Measurements from ENCODE around the gene BRMS1. TPM values are rescaled to one million over a fixed set of nuclear protein-coding genes. Genes with fewer than 3 reads are reported as not detected.
A peak's percentile ranks its signal among the peaks of the same experiment; 100 is the strongest.

Gene BRMS1
- total RNA-seq, 1 experiment from 2014 or later: 58.1 TPM

DNA sequence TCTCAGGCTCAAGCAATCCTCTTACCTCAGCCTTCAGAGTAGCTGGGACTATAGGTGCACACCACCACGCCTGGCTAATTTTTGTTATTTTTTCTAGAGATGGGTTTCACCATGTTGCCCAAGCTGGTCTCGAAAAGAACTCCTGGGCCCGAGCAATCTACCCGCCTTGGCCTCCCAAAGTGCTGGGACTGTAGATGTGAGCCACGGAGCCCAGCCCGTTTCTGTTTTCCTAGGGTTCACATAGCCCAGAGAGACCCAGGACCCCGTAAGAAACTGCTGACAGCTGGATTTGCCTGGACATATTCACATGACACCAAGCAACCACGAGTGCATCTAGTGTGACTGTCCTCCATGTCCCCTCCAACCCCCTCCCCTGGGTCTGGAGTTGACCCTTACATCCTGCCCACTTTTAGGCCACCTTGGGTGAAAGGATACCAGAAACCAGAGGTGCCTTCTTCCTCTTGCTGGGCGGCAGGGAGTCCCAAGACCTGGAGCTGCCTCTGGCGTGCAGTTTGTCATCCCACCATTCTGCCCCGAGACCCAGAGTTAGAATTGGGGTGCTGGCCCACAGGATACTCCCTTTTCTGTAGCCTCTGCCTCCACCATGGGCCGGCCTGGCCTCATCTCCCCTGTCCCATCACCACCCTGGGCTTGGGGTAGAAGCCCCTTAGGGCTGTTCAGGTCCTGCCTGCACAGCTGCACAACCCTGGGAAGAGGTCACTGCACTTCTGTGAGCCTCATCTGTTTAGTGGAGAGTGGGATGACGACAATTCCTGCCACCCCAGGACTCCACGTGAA is 5.0 kb downstream of the BRMS1 start:
- no peaks in the 10 kb centered on the region for H3K27me3 Mint-ChIP-seq (ENCODE audit: insufficient read depth, unreplicated experiment)
- H3K36me3 Mint-ChIP-seq (ENCODE audit: insufficient read depth, unreplicated experiment): peaks cover 22% of the 10 kb centered on the region
- Histone ChIP-seq H3K4me1 (peaks cover 16% of the 10 kb centered on the region), H3K4me3 (ENCODE audit: low read depth, low read length) (no peak overlapping the region), H3K36me3 (ENCODE audit: control insufficient read depth, insufficient read depth, low read length) (peaks cover 4% of the 10 kb centered on the region), H3K9me3 (no peaks in the 10 kb centered on the region), H3K27me3 (replicated peaks; ENCODE audit: control insufficient read depth, insufficient read depth, low read length) (no peaks in the 10 kb centered on the region)
- CTCF ChIA-PET: interaction anchor here (1.4 kb wide), 1 partner anchor 27 kb away, joined by 3 read pairs; no protein-coding TSS in a partner anchor
- no peak overlapping the region for H3K27ac Mint-ChIP-seq (ENCODE audit: unreplicated experiment)
- BruUV-seq (replicated peaks): no TSS peak
- POLR2A ChIA-PET: no interaction called here
- intact Hi-C loops (cut with micrococcal nuclease; ENCODE audit: unreplicated experiment): no loop called here
- no peaks in the 10 kb centered on the region for H3K9me3 Mint-ChIP-seq (ENCODE audit: unreplicated experiment)
- TF ChIP-seq, protein P1, sequence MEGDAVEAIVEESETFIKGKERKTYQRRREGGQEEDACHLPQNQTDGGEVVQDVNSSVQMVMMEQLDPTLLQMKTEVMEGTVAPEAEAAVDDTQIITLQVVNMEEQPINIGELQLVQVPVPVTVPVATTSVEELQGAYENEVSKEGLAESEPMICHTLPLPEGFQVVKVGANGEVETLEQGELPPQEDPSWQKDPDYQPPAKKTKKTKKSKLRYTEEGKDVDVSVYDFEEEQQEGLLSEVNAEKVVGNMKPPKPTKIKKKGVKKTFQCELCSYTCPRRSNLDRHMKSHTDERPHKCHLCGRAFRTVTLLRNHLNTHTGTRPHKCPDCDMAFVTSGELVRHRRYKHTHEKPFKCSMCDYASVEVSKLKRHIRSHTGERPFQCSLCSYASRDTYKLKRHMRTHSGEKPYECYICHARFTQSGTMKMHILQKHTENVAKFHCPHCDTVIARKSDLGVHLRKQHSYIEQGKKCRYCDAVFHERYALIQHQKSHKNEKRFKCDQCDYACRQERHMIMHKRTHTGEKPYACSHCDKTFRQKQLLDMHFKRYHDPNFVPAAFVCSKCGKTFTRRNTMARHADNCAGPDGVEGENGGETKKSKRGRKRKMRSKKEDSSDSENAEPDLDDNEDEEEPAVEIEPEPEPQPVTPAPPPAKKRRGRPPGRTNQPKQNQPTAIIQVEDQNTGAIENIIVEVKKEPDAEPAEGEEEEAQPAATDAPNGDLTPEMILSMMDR (IDR thresholded peaks at IDR 0.05; ENCODE audit: insufficient read depth in 1 of 2, low read depth in 1 of 2, low read length in 1 of 2, severe bottlenecking in 1 of 2, unreplicated experiment in 1 of 2): no peak
- peaks cover 18% of the 10 kb centered on the region for H3K4me1 Mint-ChIP-seq (ENCODE audit: low read depth, unreplicated experiment)
- DNase-seq: no peak
- H3K4me3 Mint-ChIP-seq (ENCODE audit: unreplicated experiment): no peak overlapping the region

DNA sequence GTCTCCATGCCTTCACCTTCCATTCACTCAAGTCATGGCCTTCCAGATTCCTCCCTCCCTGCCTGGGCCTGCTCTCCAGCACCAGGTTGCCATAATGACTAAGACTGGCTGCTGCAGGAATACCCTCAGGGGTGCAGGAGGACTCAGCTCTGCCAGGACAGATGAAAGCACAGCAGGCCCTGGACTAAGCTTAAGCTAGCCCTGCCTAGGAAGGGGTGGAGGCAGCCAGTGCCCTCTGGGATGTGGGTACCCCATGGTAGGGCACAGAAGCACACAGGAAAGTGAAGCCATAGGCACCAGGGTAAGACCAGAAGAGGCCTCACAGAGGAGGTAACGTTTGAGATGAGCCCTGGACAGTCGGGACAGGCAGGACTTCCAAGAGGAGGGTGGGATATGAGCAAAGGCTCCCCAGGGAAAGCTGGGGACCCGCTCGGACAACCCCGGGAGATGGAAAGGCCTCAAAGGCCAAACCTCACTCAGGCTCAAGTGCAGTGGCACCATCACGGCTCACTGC is 5.7 kb downstream of the BRMS1 start:
- BruUV-seq (replicated peaks): no TSS peak
- peaks cover 16% of the 10 kb centered on the region for H3K4me1 ChIP-seq
- intact Hi-C loops (cut with micrococcal nuclease; ENCODE audit: unreplicated experiment): no loop called here
- DNase-seq: no peak
- peaks cover 21% of the 10 kb centered on the region for H3K36me3 Mint-ChIP-seq (ENCODE audit: insufficient read depth, unreplicated experiment)
- H3K4me3 Mint-ChIP-seq (ENCODE audit: unreplicated experiment): no peak overlapping the region
- no peaks in the 10 kb centered on the region for H3K27me3 Mint-ChIP-seq (ENCODE audit: insufficient read depth, unreplicated experiment)
- H3K36me3 ChIP-seq (ENCODE audit: control insufficient read depth, insufficient read depth, low read length): peaks cover 4% of the 10 kb centered on the region
- no peak overlapping the region for H3K27ac Mint-ChIP-seq (ENCODE audit: unreplicated experiment)
- ChIA-PET CTCF (interaction anchor here (1.4 kb wide), 1 partner anchor 27 kb away, joined by 3 read pairs; no protein-coding TSS in a partner anchor), POLR2A (no interaction called here)
- TF ChIP-seq, protein P1 (IDR thresholded peaks at IDR 0.05; ENCODE audit: insufficient read depth in 1 of 2, low read depth in 1 of 2, low read length in 1 of 2, severe bottlenecking in 1 of 2, unreplicated experiment in 1 of 2): no peak
- H3K9me3 ChIP-seq: no peaks in the 10 kb centered on the region
- peaks cover 16% of the 10 kb centered on the region for H3K4me1 Mint-ChIP-seq (ENCODE audit: low read depth, unreplicated experiment)
- no peaks in the 10 kb centered on the region for H3K27me3 ChIP-seq (replicated peaks; ENCODE audit: control insufficient read depth, insufficient read depth, low read length)
- no peaks in the 10 kb centered on the region for H3K9me3 Mint-ChIP-seq (ENCODE audit: unreplicated experiment)
- no peak overlapping the region for H3K4me3 ChIP-seq (ENCODE audit: low read depth, low read length)

DNA sequence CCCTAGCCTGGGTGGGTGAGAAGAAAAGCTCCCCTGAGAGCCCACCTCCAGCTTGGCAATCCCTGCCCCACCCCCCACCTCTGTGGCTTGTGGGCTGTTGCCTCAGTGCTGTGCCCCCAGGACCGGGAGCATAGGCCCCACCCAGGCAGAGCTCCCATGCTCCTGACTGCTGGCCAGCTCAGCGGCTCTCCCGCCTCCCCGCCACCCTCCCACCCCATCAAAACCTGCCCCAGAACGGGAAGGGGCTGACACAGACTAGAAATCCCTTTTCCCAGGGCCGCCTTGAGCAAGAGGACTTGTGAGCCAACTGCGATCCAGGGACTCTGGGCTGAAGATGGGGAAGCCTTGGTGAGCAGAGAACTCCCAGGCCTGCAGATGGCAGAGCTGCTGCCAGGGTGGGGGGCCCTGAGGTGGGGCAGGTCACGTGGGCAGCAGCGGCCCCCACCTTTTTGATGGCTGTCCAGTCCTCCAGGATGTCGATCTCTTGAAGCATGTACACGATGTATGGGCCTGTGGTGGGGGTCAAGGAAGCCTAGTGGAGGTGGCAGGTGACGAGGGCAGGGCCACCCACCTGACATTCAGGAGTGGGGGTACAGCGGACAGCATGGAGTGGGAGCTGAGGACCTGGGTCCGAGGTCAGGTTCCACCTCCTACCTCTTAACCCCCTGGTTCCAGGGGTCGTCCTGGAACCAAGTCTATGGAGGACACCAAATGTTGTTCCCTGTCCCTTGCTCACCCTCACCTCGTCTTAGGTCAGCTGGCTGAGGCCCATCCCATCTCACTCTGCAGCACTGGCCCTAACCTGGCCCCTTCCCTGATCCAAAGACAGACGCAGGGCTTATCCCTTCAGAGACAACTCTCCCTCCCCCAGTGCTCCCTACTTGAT is 6.4 kb downstream of the BRMS1 start:
- CTCF ChIA-PET: interaction anchor here (1.3 to 1.4 kb wide), 2 partner anchors 26 kb away, joined by 3 read pairs; no protein-coding TSS in a partner anchor

More for the DNA sequence above, 6.4 kb downstream of the BRMS1 start:
- POLR2A ChIA-PET: no interaction called here
- TF ChIP-seq, protein P1 (IDR thresholded peaks at IDR 0.05; ENCODE audit: insufficient read depth in 1 of 2, low read depth in 1 of 2, low read length in 1 of 2, severe bottlenecking in 1 of 2, unreplicated experiment in 1 of 2): no peak
- intact Hi-C loops (cut with micrococcal nuclease; ENCODE audit: unreplicated experiment): no loop called here
- Mint-ChIP-seq H3K27me3 (ENCODE audit: insufficient read depth, unreplicated experiment) (no peaks in the 10 kb centered on the region), H3K9me3 (ENCODE audit: unreplicated experiment) (no peaks in the 10 kb centered on the region), H3K4me3 (ENCODE audit: unreplicated experiment) (no peak overlapping the region), H3K36me3 (ENCODE audit: insufficient read depth, unreplicated experiment) (peaks cover 23% of the 10 kb centered on the region), H3K4me1 (ENCODE audit: low read depth, unreplicated experiment) (peaks cover 13% of the 10 kb centered on the region), H3K27ac (ENCODE audit: unreplicated experiment) (peak overlapping the region; percentile 91)
- Histone ChIP-seq H3K4me1 (peaks cover 10% of the 10 kb centered on the region), H3K9me3 (no peaks in the 10 kb centered on the region), H3K27me3 (replicated peaks; ENCODE audit: control insufficient read depth, insufficient read depth, low read length) (no peaks in the 10 kb centered on the region), H3K36me3 (ENCODE audit: control insufficient read depth, insufficient read depth, low read length) (peaks cover 4% of the 10 kb centered on the region), H3K4me3 (ENCODE audit: low read depth, low read length) (no peak overlapping the region)
- no TSS peak for BruUV-seq (replicated peaks)
- no peak for DNase-seq

Data from Caco-2 (cell line).